Thymus (tissue), 11 donors: ENCODE data around the gene ZNF277. TPM values are rescaled to one million over a fixed set of nuclear protein-coding genes. Genes with fewer than 3 reads are reported as not detected.

Experiments used
- DNase-seq, 9 donors: peaks; one replicate each; pipeline ENCODE4 v3.0.0-alpha.2; 2013; ENCODE audit warnings: low spot score in 9 of 9, low read depth in 6 of 9, missing footprints in 1 of 9
- H3K27ac ChIP-seq, 2 donors: one replicate each; pipeline ENCODE4 v1.5.1; 2013; ENCODE audit warnings: control low read depth in 1 of 2, low read depth in 1 of 2, low read length in 1 of 2, mild to moderate bottlenecking in 1 of 2, moderate library complexity in 1 of 2
- H3K27me3 ChIP-seq, 2 donors: one replicate each; pipeline ENCODE4 v1.5.1; 2013; ENCODE audit warnings: low read length in 1 of 2; ENCODE audit not compliant: control insufficient read depth in 2 of 2, insufficient read depth in 1 of 2
- H3K36me3 ChIP-seq, 2 donors: one replicate each; pipeline ENCODE4 v1.5.1; 2013; ENCODE audit warnings: low read length in 1 of 2, mild to moderate bottlenecking in 1 of 2, moderate library complexity in 1 of 2; ENCODE audit not compliant: control insufficient read depth in 2 of 2, insufficient read depth in 2 of 2
- H3K4me1 ChIP-seq, 2 donors: one replicate each; pipeline ENCODE4 v1.5.1; 2013; ENCODE audit warnings: low read length in 2 of 2; ENCODE audit not compliant: control insufficient read depth in 2 of 2, insufficient read depth in 2 of 2
- H3K4me3 ChIP-seq, 2 donors: one replicate each; pipeline ENCODE4 v1.5.1; 2013; ENCODE audit warnings: low read length in 2 of 2, control low read depth in 1 of 2, mild to moderate bottlenecking in 1 of 2
- H3K9me3 ChIP-seq, 2 donors: one replicate each; pipeline ENCODE4 v1.5.1; 2013; ENCODE audit warnings: low read length in 1 of 2, mild to moderate bottlenecking in 1 of 2; ENCODE audit not compliant: control insufficient read depth in 2 of 2, insufficient read depth in 1 of 2
- WGBS: extraction: QIAGEN DNeasy Blood & Tissue Kit; methylation state at CpG from one replicate; pipeline ENCODE4 v1.1.7; 2013; 5-methylcytosine and 5-hydroxymethylcytosine counted together
- polyA plus RNA-seq: library from polyadenylated mRNA; stranded (reverse); fragments of 200-250 nt; gene quantifications from one replicate; pipeline ENCODE4 v1.2.3, GENCODE V29; 2013
- total RNA-seq: library from RNA; stranded (reverse); fragments of 120-200 nt; gene quantifications from one replicate; pipeline ENCODE4 v1.2.4, GENCODE V29; 2013
- donor health status: healthy.

ZNF277 gene
- total and polyA plus RNA-seq, 2 donors, result 29.7 to 32.3 TPM

DNA sequence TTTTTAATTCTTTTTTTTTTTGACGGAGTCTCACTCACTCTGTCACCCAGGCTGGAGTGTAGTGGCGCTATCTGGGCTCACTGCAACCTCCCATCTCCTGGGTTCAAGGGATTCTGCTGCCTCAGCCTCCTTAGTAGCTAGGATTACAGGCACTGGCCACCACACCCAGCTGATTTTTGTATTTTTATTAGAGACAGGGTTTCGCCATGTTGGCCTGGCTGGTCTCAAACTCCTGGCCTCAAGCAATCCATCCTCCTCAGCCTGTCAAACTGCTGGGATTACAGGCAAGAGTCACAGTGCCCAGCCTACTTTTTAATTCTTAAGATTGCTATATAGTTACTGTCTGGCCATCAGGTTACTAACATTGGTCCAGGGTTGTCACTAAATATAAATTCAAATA is 59.6 kb downstream of the ZNF277 start:
- DNase-seq, result no peak
- Histone ChIP-seq H3K9me3 (no peaks in the 10 kb centered on the region), H3K36me3 (no peaks in the 10 kb centered on the region), H3K4me3 (no peak overlapping the region), H3K4me1 (no peaks in the 10 kb centered on the region), H3K27me3 (no peaks in the 10 kb centered on the region), H3K27ac (no peak overlapping the region)
- 98% methylated on average over 3 of the region's 3 CpGs for WGBS

GRCh38 chr7:112266595-112267270 is 60.2 kb downstream of the ZNF277 start:
- DNase-seq, result no peak
- Histone ChIP-seq H3K9me3 (no peaks in the 10 kb centered on the region), H3K27ac (no peak overlapping the region), H3K4me3 (no peak overlapping the region), H3K36me3 (no peaks in the 10 kb centered on the region), H3K27me3 (no peaks in the 10 kb centered on the region), H3K4me1 (no peaks in the 10 kb centered on the region)
- WGBS, result 40% methylated on average over 5 of the region's 5 CpGs

- no peaks in the 10 kb centered on the region for H3K4me1 ChIP-seq
- DNase-seq, result no peak
- H3K9me3 ChIP-seq, result no peaks in the 10 kb centered on the region
- no peak overlapping the region for H3K4me3 ChIP-seq
- 97% methylated on average over 1 of the region's 1 CpG for WGBS
- no peaks in the 10 kb centered on the region for H3K27me3 ChIP-seq
- H3K36me3 ChIP-seq, result no peaks in the 10 kb centered on the region
- H3K27ac ChIP-seq, result no peak overlapping the region
Measured at GRCh38 chr7:112267944-112268691, 61.6 kb downstream of the ZNF277 start.

DNA sequence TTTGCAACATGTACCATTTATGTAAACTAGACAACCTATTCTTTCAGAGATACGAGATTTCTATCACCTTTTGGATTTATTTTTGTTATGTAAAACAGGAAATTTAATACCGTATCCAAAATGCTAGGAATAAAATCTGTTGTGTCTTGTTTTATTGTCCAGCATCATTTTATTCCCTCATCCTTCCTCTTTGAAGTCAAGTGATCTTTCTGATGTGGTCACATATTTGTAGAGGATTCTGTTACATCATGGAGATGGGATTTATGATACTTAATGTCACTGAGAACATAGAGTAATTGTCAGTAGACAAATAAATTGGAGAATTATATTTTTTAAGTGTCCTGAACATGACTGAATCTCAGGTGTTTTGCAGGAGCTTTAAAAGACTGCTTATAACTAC is 64.7 kb downstream of the ZNF277 start:
- no peaks in the 10 kb centered on the region for H3K27me3 ChIP-seq
- H3K4me1 ChIP-seq, result no peaks in the 10 kb centered on the region
- H3K27ac ChIP-seq, result no peak overlapping the region
- DNase-seq, result no peak
- H3K9me3 ChIP-seq, result no peaks in the 10 kb centered on the region
- no peaks in the 10 kb centered on the region for H3K36me3 ChIP-seq
- H3K4me3 ChIP-seq, result no peak overlapping the region
- 92% methylated on average over 2 of the region's 2 CpGs for WGBS

DNA sequence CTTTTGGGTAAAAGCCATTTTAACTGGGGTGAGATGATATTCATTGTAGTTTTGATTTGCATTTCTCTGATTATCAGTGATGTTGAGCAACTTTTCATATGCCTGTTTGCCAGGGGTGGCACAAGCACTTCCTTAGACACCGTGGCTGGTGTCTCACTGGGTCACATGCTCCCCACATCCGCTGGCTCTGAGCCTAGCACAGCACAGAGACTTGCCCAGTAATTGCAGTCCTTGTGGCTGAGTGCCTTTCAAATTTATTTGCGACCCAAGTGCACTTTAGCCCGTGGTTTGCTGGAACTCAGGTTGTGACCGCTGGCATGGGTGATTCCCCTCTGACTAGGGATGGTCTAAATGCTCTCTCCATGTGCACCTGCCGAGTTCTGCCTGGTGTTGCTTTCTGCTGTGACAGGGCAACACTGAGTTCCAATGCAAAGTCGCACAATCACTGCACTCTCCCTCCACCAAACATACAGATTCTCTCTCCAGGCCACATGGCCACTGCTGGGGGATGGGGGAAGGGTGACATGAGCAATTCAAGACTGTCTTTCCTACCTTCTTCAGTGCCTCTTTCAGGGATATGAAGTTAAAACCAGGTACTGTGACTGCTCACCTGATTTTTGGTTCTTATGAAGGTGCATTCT is 66.5 kb downstream of the ZNF277 start:
- WGBS, result 87% methylated on average over 7 of the region's 7 CpGs
- H3K4me1 ChIP-seq, result no peaks in the 10 kb centered on the region
- no peaks in the 10 kb centered on the region for H3K9me3 ChIP-seq
- H3K27me3 ChIP-seq, result no peaks in the 10 kb centered on the region
- H3K36me3 ChIP-seq, result no peaks in the 10 kb centered on the region
- no peak overlapping the region for H3K27ac ChIP-seq
- H3K4me3 ChIP-seq, result no peak overlapping the region
- no peak for DNase-seq

- Histone ChIP-seq H3K9me3 (no peaks in the 10 kb centered on the region), H3K36me3 (no peaks in the 10 kb centered on the region), H3K27ac (no peak overlapping the region), H3K27me3 (no peaks in the 10 kb centered on the region), H3K4me3 (no peak overlapping the region), H3K4me1 (no peaks in the 10 kb centered on the region)
- 81% methylated on average over 2 of the region's 2 CpGs for WGBS
- DNase-seq, result no peak
Measured at GRCh38 chr7:112279042-112279441, 72.5 kb downstream of the ZNF277 start.

- no peak overlapping the region for H3K4me3 ChIP-seq
- H3K27ac ChIP-seq, result no peak overlapping the region
- no peaks in the 10 kb centered on the region for H3K4me1 ChIP-seq
- WGBS, result 98% methylated on average over 2 of the region's 2 CpGs
- no peaks in the 10 kb centered on the region for H3K9me3 ChIP-seq
- H3K27me3 ChIP-seq, result no peaks in the 10 kb centered on the region
- no peak for DNase-seq
- H3K36me3 ChIP-seq, result no peaks in the 10 kb centered on the region
Measured at GRCh38 chr7:112280267-112280666, 73.8 kb downstream of the ZNF277 start.

DNA sequence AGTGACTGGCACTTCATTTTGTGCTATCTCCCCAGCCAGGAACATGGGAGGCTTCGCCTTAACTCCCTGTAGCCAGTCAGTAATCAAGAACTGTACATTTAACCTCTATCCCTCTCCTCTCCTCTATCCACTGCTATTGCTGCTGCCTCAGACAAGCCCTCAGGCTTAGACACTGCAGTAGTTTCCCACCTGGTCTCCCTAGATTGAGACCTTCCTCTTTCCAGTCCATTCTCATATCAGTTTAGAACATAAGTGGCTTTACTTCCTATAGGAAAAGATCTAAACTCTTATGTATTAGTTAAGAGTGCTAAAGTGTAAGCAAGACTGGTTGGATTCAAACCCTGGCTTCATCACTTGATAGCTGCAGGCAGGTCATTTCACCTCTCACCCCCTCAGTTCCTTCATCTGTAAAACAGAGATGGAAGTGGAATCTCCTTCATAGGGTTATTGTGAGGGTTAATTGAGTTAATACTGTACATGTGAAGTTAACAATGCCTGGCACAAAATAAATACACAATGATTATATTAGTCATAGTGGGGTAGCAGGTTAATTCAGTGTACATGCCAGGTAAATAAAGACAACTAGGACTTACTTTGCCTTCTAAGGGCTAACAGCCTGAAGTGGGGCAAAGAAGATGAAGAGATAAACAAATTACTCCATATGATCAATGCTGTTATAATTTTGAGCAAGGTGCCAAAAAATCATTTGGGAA is 76.1 kb downstream of the ZNF277 start:
- DNase-seq, result no peak
- no peak overlapping the region for H3K27ac ChIP-seq
- 100% methylated on average over 1 of the region's 1 CpG for WGBS
- H3K36me3 ChIP-seq, result no peaks in the 10 kb centered on the region
- H3K4me3 ChIP-seq, result no peak overlapping the region
- H3K27me3 ChIP-seq, result no peaks in the 10 kb centered on the region
- peaks cover 2 to 5% of the 10 kb centered on the region in 2 donors for H3K4me1 ChIP-seq
- H3K9me3 ChIP-seq, result no peaks in the 10 kb centered on the region
